ENCODE results near the gene MR1.

Gene MR1

GRCh38 chr1:181097242-181097641 lies 63.5 kb downstream of the MR1 start (continued):
- no peak for TF ChIP-seq PRDM2 (tag by site-specific recombination; IDR thresholded peaks at IDR 0.05; ENCODE audit: borderline replicate concordance)

- Histone ChIP-seq H3K9me3 (ENCODE audit: control insufficient read depth, insufficient read depth, low read depth, low read length) (no peaks in the 10 kb centered on the region), H3K27ac (ENCODE audit: extremely low read depth, low read depth, low read length) (peak overlapping the region; percentile 85), H3K4me1 (ENCODE audit: control insufficient read depth, insufficient read depth, low read length) (peaks cover 52% of the 10 kb centered on the region), H3K36me3 (ENCODE audit: control insufficient read depth in 2 of 2, insufficient read depth in 1 of 2, low read length in 2 of 2) (no peaks in the 10 kb centered on the region), H3K4me3 (ENCODE audit: low read depth, low read length) (no peak overlapping the region)
- ChIA-PET POLR2A (interaction anchor here (0.6 to 9.2 kb wide), 11 partner anchors 9 to 390 kb away, joined by 3 to 111 read pairs (median 9); partner anchors contain the start of genes IER5 and MR1), CTCF (interaction anchor here (0.6 to 8.5 kb wide), 8 partner anchors 9 to 85 kb away, joined by 3 to 69 read pairs (median 6); no protein-coding TSS in a partner anchor)
- TF ChIP-seq BCL6B (tag by site-specific recombination; IDR thresholded peaks at IDR 0.05) = no peak
- TF ChIP-seq ZNF155 (tag by site-specific recombination; IDR thresholded peaks at IDR 0.05) = no peak
- TF ChIP-seq ZSCAN23 (tag by site-specific recombination; IDR thresholded peaks at IDR 0.05) = peak; percentile 75; the same call in 1 of the 2 replicates
- TF ChIP-seq HIC1 (tag by site-specific recombination; IDR thresholded peaks at IDR 0.05) = no peak
- TF ChIP-seq ZFP69B (tag by site-specific recombination; IDR thresholded peaks at IDR 0.05) = peak; percentile 78
- TF ChIP-seq KLF17 (tag by site-specific recombination; IDR thresholded peaks at IDR 0.05) = peak; percentile 74; the same call in 1 of the 2 replicates
- TF ChIP-seq ZBTB1 (tag by site-specific recombination; IDR thresholded peaks at IDR 0.05) = no peak
- no peak for TF ChIP-seq ZNF548 (tag by site-specific recombination; IDR thresholded peaks at IDR 0.05)
- peak; percentile 65; the same call in 1 of the 2 replicates for TF ChIP-seq PRDM4 (tag by site-specific recombination; IDR thresholded peaks at IDR 0.05)
- TF ChIP-seq ZNF529 (tag by site-specific recombination; IDR thresholded peaks at IDR 0.05; ENCODE audit: insufficient replicate concordance) = no peak
- TF ChIP-seq ZNF791 (tag by site-specific recombination; IDR thresholded peaks at IDR 0.05) = no peak
- TF ChIP-seq CTCF (tag by site-specific recombination; IDR thresholded peaks at IDR 0.05) = no peak
- TF ChIP-seq ZXDB (tag by site-specific recombination; IDR thresholded peaks at IDR 0.05) = peak; percentile 66
- TF ChIP-seq ZNF133 (tag by site-specific recombination; IDR thresholded peaks at IDR 0.05) = no peak
- peak; percentile 73 for TF ChIP-seq SCRT2 (tag by site-specific recombination; IDR thresholded peaks at IDR 0.05)
These were observed 65.6 kb downstream of the MR1 start for GRCh38 chr1:181099152-181100014.

Data from HEK293 (cell line).